Motor neuron (in vitro differentiated cells): ENCODE measurements around the gene RPS3A. TPM values are rescaled to one million over a fixed set of nuclear protein-coding genes. Genes with fewer than 3 reads are reported as not detected.

Source experiments
- total RNA-seq, 8 experiments: library from RNA; unstranded; fragments of 300-600 nt; gene quantifications; 2 replicates each; pipeline versions ENCODE4 v1.2.3 to v1.2.4, GENCODE V29; 2022

Gene RPS3A
- total RNA-seq, 8 experiments from 2014 or later, result 2,006 to 5,121 (median 2,647) TPM

Other genes with a start within 250 kb of the RPS3A start
- gene LRBA, start 84.3 kb upstream of the RPS3A start, total RNA-seq, result 10 to 100 TPM; 15.9 to 71.4 (median 24.7) TPM
- 1 to 10 TPM in 1 of 8 experiments, under 1 TPM in 2, not detected in 5; 0.50 to 1.1 (median 0.71) TPM for gene PRSS48, start 177.5 kb downstream of the RPS3A start, total RNA-seq
- 10 to 100 TPM in 3 of 8 experiments, 1 to 10 TPM in 5; 3.4 to 28.9 (median 6.8) TPM for gene SH3D19, start 226.0 kb downstream of the RPS3A start, total RNA-seq